ENCODE data around the gene HOXD11.
A peak's percentile ranks its signal among the peaks of the same experiment; 100 is the strongest.

The HOXD11 gene

DNA sequence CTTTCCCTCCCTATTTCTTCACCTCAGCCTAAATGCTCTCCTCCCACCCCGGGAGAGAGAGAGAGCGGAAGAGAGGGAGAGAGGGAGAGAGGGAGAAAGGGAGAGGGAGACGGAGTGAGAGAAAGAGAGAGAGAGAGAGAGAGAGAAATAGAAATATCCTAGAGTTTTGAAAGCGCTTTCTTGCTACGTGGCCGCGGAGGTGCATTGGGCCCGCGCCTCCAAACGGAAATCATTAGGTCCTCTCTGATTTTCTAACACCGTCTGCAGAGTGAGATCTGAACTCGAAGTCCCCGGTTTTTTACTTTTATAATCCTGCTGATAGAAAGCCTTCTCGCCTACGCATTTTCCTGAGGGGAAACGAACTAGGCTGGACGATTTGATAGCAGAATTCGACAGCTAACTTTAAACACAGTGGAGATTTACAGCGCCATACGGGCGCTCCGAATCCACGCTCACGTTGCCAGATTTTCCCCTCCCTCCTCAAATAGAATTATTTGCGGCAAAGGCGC, 22.4 kb upstream of the HOXD11 start:
- H3K4me3 ChIP-seq (ENCODE audit: low read length), result no peak overlapping the region
- no peaks in the 10 kb centered on the region for H3F3A ChIP-seq (ENCODE audit: control insufficient read depth, insufficient read depth)
- no peak overlapping the region for H3K27ac ChIP-seq (ENCODE audit: low read depth, low read length)
- no peak for TF ChIP-seq EZH2phosphoT487 (IDR thresholded peaks at IDR 0.05; ENCODE audit: borderline replicate concordance, low read length)
- no peaks in the 10 kb centered on the region for H3K36me3 ChIP-seq (ENCODE audit: control insufficient read depth, low read length)
- no peaks in the 10 kb centered on the region for H3K4me1 ChIP-seq (ENCODE audit: control insufficient read depth, low read length)
- H4K20me1 ChIP-seq (ENCODE audit: control insufficient read depth, insufficient read depth, low read depth, low read length), result no peaks in the 10 kb centered on the region
- H3K4me2 ChIP-seq (ENCODE audit: low read length), result no peak overlapping the region
- H3K9me3 ChIP-seq (ENCODE audit: control insufficient read depth, insufficient read depth, low read length), result peaks cover 6% of the 10 kb centered on the region; the same call in 1 of the 2 replicates
- H3K9me2 ChIP-seq (replicated peaks; ENCODE audit: control insufficient read depth, low read length), result no peaks in the 10 kb centered on the region
- no peaks in the 10 kb centered on the region for H3K79me2 ChIP-seq (ENCODE audit: control insufficient read depth, low read length)
- H3K27me3 ChIP-seq (ENCODE audit: control insufficient read depth, low read length), result peaks cover 17% of the 10 kb centered on the region

DNA sequence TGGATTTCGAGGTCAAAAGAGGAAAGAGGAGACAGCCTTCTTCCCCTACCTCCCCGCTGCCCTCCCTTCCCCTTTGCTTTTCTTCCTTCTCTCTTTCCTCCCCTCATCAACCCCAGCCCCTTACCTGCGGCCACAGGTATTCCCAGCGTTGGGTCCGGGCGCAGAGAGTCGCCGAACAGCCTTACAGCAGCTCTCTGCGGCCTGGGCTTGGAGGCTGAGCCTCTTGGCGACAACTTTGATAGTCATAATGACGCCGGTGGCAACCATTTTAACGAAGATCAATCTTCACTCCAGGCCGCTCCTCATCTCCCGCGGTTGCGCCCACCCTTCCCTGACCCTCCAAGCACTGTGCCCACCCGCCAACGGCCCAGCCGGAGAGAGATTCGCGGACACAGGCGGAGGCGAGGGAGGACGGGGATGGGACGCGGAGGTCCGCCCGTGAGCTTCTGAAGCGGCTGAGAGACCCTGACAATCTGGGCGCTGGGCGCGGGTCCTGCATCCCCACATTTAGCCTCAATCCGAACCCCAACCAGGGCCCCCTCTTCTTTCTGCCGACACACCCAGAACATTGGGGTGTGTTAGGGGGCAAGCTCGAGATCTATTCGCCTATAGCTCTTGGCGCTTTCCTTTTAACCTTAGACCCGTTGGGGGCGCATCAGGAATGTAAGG, 21.8 kb upstream of the HOXD11 start:
- Histone ChIP-seq H3K27me3 (ENCODE audit: control insufficient read depth, low read length) (peaks cover 23% of the 10 kb centered on the region), H3K4me2 (ENCODE audit: low read length) (no peak overlapping the region)
- no peak for TF ChIP-seq EZH2phosphoT487 (IDR thresholded peaks at IDR 0.05; ENCODE audit: borderline replicate concordance, low read length)
- TF ChIP-seq, protein P1, sequence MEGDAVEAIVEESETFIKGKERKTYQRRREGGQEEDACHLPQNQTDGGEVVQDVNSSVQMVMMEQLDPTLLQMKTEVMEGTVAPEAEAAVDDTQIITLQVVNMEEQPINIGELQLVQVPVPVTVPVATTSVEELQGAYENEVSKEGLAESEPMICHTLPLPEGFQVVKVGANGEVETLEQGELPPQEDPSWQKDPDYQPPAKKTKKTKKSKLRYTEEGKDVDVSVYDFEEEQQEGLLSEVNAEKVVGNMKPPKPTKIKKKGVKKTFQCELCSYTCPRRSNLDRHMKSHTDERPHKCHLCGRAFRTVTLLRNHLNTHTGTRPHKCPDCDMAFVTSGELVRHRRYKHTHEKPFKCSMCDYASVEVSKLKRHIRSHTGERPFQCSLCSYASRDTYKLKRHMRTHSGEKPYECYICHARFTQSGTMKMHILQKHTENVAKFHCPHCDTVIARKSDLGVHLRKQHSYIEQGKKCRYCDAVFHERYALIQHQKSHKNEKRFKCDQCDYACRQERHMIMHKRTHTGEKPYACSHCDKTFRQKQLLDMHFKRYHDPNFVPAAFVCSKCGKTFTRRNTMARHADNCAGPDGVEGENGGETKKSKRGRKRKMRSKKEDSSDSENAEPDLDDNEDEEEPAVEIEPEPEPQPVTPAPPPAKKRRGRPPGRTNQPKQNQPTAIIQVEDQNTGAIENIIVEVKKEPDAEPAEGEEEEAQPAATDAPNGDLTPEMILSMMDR (IDR thresholded peaks at IDR 0.05; ENCODE audit: low read depth, low read length, poor library complexity, severe bottlenecking), result no peak

DNA sequence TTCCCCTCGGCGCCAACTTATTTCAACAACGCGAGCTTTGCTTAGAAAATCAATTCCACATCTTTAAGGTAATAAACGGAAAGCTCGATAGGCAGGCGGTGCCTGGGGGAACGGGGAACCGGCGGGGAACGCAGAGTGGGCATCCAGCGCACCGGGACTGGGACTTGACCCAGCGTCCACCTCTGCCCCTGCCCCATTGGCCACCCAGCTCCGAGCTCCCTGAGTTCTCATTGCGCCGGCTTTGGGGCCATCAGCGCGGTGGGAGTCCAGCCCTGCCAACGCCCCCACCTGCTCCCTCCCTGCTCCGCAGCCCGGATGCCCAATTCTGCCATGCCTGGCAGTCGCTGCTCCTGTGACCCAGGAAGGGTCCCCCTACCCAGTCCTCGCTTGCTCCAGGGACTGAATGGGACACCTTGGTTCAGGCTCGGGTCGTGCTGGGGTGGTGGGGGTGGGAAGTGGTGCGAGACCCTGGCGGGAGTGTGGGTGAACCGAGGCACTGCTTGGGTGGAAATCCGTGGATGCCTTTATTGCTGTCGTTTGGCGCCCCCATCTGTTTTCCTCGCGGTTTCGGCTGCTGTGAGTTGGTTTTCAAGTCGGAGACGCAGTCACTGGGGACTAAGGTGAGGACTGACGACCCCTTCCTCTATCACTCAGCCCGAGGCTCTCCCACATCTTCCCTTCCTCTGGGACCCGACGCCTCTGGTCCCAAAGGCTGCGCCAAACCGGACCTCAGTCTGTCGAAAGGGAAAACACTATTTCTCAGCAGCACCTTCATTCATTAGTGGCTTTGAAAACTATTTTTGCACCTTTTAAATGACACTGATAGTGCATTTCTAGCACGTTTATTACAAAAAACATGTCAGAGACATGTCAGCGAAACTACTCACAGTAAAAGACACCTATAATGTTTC, 21.0 kb upstream of the HOXD11 start:
- Histone ChIP-seq H3F3A (ENCODE audit: control insufficient read depth, insufficient read depth) (no peaks in the 10 kb centered on the region), H3K9me2 (replicated peaks; ENCODE audit: control insufficient read depth, low read length) (no peaks in the 10 kb centered on the region), H3K27me3 (ENCODE audit: control insufficient read depth, low read length) (peaks cover 25% of the 10 kb centered on the region), H3K4me2 (ENCODE audit: low read length) (no peak overlapping the region), H3K79me2 (ENCODE audit: control insufficient read depth, low read length) (no peaks in the 10 kb centered on the region), H3K9me3 (ENCODE audit: control insufficient read depth, insufficient read depth, low read length) (peaks cover 1% of the 10 kb centered on the region; the same call in 1 of the 2 replicates), H3K4me1 (ENCODE audit: control insufficient read depth, low read length) (no peaks in the 10 kb centered on the region), H4K20me1 (ENCODE audit: control insufficient read depth, insufficient read depth, low read depth, low read length) (no peaks in the 10 kb centered on the region), H3K4me3 (ENCODE audit: low read length) (no peak overlapping the region), H3K36me3 (ENCODE audit: control insufficient read depth, low read length) (no peaks in the 10 kb centered on the region), H3K27ac (ENCODE audit: low read depth, low read length) (no peak overlapping the region)
- TF ChIP-seq EZH2phosphoT487 (IDR thresholded peaks at IDR 0.05; ENCODE audit: borderline replicate concordance, low read length), result no peak
- TF ChIP-seq, protein P1 (IDR thresholded peaks at IDR 0.05; ENCODE audit: low read depth, low read length, poor library complexity, severe bottlenecking), result peak; percentile 44

More for the DNA sequence above, 21.8 kb upstream of the HOXD11 start:
- Histone ChIP-seq H3K4me3 (ENCODE audit: low read length) (no peak overlapping the region), H3K9me3 (ENCODE audit: control insufficient read depth, insufficient read depth, low read length) (peaks cover 6% of the 10 kb centered on the region; the same call in 1 of the 2 replicates), H3F3A (ENCODE audit: control insufficient read depth, insufficient read depth) (no peaks in the 10 kb centered on the region), H3K36me3 (ENCODE audit: control insufficient read depth, low read length) (no peaks in the 10 kb centered on the region), H3K4me1 (ENCODE audit: control insufficient read depth, low read length) (no peaks in the 10 kb centered on the region), H3K27ac (ENCODE audit: low read depth, low read length) (no peak overlapping the region), H3K9me2 (replicated peaks; ENCODE audit: control insufficient read depth, low read length) (no peaks in the 10 kb centered on the region), H4K20me1 (ENCODE audit: control insufficient read depth, insufficient read depth, low read depth, low read length) (no peaks in the 10 kb centered on the region), H3K79me2 (ENCODE audit: control insufficient read depth, low read length) (no peaks in the 10 kb centered on the region)

All from DOHH2 (cell line).